ENCODE results near the gene KDM2B.

The KDM2B gene

DNA sequence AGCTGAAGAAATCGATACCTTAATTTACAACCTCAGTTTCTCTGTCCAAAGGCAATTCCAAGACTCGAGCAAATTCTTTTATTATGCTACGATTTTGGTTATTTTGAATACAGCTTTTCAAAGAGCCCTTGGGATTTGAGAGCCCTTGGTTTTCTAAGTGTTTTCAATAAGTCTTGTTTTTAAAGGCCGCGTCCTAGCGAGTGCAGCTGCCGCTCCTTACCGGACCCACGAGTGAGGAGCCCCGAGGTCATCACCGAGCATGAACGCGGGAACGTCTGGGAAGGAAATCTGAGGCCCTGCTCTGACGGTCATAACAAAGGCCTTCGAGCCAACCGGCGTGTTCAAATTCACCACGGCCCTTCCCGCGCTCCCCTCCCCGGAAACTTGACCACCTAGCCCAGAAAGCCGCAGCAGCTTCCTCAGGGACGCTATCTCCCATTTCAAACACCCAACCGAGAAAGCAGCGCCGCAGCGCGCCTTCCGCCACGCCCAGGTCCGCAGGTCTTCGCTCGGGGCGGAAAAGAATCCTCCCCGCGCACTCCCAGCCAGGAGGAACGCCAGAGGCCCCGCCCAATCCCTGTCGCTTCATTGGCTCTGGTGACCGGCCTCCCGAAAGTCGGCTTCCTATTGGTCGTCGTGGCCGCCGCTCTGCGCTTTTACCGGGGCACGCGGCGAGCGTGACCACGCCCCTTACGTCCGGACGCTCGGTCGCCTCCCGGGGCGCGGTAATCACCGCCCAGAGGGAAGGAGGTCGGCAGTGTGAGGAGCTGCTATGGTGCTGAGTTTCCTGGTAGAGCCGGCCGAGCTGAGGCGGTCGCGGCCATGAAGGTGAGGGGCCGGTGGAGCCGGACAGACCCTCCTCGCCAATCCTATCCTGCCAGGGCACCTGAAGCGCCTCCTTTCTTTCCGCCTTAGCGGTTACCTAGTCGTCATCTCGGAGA is 181.2 kb downstream of the KDM2B start, which contains the start of gene RNF34:
Gene RNF34, plus strand, starts transcription at position 728 of the 941 bp plus-strand sequence. Its CDS starts 95 bp downstream, at position 823.
- Mint-ChIP-seq H3K36me3 (ENCODE audit: low read depth) (peaks cover 2% of the 10 kb centered on the region), H3K27me3 (ENCODE audit: low read depth) (no peaks in the 10 kb centered on the region), H3K9me3 (no peaks in the 10 kb centered on the region), H3K4me1 (peaks cover 39% of the 10 kb centered on the region), H3K27ac (peak within 1 kb of the TSS; percentile 82 to 99 (median 95)), H3K4me3 (peak within 1 kb of the TSS; percentile 90 to 97 (median 92))
- TF ChIP-seq, protein P1, sequence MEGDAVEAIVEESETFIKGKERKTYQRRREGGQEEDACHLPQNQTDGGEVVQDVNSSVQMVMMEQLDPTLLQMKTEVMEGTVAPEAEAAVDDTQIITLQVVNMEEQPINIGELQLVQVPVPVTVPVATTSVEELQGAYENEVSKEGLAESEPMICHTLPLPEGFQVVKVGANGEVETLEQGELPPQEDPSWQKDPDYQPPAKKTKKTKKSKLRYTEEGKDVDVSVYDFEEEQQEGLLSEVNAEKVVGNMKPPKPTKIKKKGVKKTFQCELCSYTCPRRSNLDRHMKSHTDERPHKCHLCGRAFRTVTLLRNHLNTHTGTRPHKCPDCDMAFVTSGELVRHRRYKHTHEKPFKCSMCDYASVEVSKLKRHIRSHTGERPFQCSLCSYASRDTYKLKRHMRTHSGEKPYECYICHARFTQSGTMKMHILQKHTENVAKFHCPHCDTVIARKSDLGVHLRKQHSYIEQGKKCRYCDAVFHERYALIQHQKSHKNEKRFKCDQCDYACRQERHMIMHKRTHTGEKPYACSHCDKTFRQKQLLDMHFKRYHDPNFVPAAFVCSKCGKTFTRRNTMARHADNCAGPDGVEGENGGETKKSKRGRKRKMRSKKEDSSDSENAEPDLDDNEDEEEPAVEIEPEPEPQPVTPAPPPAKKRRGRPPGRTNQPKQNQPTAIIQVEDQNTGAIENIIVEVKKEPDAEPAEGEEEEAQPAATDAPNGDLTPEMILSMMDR (IDR thresholded peaks at IDR 0.05; ENCODE audit: unreplicated experiment in 3 of 3) = no peak

DNA sequence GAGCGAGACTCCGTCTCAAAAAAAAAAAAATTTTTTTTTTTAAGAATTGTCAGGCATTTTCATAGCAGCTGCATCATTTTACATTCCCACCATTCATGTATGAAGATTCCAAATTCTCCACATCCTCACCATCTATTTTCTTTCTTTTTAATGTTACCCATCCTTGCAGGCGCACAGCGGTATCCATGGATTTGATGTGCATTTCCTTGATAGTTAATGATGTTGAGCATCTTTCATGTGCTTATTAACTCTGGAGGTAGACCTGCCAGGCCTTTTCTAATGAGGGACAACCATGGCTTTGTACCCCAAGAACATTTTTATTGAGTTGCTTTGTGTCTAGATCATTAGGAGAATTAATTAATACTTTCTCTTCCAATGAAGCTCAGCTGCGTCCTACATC is 182.5 kb downstream of the KDM2B start:
- peaks cover 34% of the 10 kb centered on the region for H3K4me1 Mint-ChIP-seq
- H3K4me3 Mint-ChIP-seq = peak overlapping the region; percentile 90 to 97 (median 92)
- H3K36me3 Mint-ChIP-seq (ENCODE audit: low read depth) = no peaks in the 10 kb centered on the region
- TF ChIP-seq, protein P1 (IDR thresholded peaks at IDR 0.05; ENCODE audit: unreplicated experiment in 3 of 3) = no peak
- no peaks in the 10 kb centered on the region for H3K27me3 Mint-ChIP-seq (ENCODE audit: low read depth)
- H3K27ac Mint-ChIP-seq = peak overlapping the region; percentile 53 to 99 (median 82)
- H3K9me3 Mint-ChIP-seq = no peaks in the 10 kb centered on the region

GRCh38 chr12:121397521-121397920 is 183.3 kb downstream of the KDM2B start:
- Mint-ChIP-seq H3K4me3 (peak overlapping the region in 1 of 3 experiments; percentile 43), H3K27ac (no peak overlapping the region), H3K4me1 (peaks cover 30% of the 10 kb centered on the region), H3K27me3 (ENCODE audit: low read depth) (no peaks in the 10 kb centered on the region), H3K9me3 (no peaks in the 10 kb centered on the region), H3K36me3 (ENCODE audit: low read depth) (no peaks in the 10 kb centered on the region)
- TF ChIP-seq, protein P1 (IDR thresholded peaks at IDR 0.05; ENCODE audit: unreplicated experiment in 3 of 3) = no peak

- peak overlapping the region in 1 of 3 experiments; percentile 61 for H3K27ac Mint-ChIP-seq
- TF ChIP-seq, protein P1 (IDR thresholded peaks at IDR 0.05; ENCODE audit: unreplicated experiment in 3 of 3) = no peak
- peaks cover 7% of the 10 kb centered on the region for H3K4me1 Mint-ChIP-seq
- H3K9me3 Mint-ChIP-seq = no peaks in the 10 kb centered on the region
- H3K36me3 Mint-ChIP-seq (ENCODE audit: low read depth) = no peaks in the 10 kb centered on the region
- H3K27me3 Mint-ChIP-seq (ENCODE audit: low read depth) = no peaks in the 10 kb centered on the region
- no peak overlapping the region for H3K4me3 Mint-ChIP-seq
Observed at GRCh38 chr12:121392325-121392716, 188.5 kb downstream of the KDM2B start.

DNA sequence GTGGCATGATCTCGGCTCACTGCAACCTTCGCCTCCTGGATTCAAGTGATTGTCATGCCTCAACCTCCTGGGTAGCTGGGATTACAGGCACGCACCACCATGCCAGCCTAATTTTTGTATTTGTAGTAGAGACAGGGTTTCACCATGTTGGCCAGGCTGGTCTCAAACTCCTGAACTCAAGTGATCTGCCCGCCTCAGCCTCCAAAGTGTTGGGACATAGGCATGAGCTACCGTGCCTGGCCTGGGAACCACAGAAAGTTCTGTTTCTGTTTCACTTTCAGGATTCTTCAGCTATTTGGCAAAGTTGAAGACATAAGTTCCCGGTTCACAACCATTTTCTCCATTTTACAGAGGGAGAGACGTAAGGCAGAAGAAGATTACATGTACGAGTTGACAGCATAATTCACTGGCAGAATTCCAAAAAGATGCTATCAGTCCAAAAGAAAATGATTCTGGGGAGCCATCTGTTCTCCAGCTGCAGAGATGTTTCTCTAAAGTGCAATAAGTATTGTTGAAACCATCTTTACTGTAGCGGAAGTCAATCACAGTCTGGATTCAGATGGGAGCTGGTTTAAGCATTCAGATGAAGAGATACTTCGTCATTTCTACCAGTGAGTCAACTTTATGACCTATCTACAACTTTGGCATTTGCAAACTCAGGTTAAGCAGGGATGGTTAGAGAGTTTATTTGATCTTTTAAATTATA is 189.1 kb downstream of the KDM2B start:
- H3K27me3 Mint-ChIP-seq (ENCODE audit: low read depth) = no peaks in the 10 kb centered on the region
- H3K9me3 Mint-ChIP-seq = no peaks in the 10 kb centered on the region
- peaks cover 7% of the 10 kb centered on the region for H3K4me1 Mint-ChIP-seq
- TF ChIP-seq, protein P1 (IDR thresholded peaks at IDR 0.05; ENCODE audit: unreplicated experiment in 3 of 3) = no peak
- H3K27ac Mint-ChIP-seq = peak overlapping the region; percentile 44 to 78 (median 61)
- no peaks in the 10 kb centered on the region for H3K36me3 Mint-ChIP-seq (ENCODE audit: low read depth)
- H3K4me3 Mint-ChIP-seq = peak overlapping the region in 2 of 3 experiments; percentile 4 to 17

Data from nephron (organoid).